ENCODE results near the gene ARHGAP26.
A peak's percentile ranks its signal among the peaks of the same experiment; 100 is the strongest.
"Not testable (repeated sequence)": the region's sequence is repeated elsewhere in the genome, so short reads cannot be mapped to it uniquely, and the experiment has no call there.

ARHGAP26 gene

DNA sequence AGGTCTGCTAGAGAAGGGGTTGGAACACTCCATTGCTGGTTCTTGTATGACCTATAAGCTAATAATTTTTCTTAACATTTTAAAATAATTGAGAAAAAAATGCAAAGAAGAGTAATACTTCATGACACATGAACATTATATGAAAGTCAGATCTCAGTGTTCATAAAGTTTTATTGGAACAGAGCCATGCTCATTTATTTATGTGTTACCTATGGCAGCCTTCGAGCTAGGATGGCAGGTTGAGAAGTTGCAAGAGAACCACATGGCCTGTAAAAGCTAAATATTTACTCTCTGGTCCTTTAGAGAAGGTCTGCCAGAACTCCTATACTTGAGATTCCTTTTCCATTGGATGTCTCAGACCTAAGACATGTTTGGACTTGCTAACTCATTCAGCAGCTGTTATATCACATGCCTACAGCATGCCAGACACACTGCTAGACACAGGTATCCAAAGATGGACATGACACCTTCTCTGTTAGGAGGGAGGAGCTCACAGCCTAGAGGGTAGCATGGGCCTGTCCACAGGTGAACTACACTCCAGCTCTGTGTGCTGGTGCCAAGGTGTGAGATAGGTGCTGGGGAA lies 304.3 kb downstream of the ARHGAP26 start:
- DNase-seq, result no peak

DNA sequence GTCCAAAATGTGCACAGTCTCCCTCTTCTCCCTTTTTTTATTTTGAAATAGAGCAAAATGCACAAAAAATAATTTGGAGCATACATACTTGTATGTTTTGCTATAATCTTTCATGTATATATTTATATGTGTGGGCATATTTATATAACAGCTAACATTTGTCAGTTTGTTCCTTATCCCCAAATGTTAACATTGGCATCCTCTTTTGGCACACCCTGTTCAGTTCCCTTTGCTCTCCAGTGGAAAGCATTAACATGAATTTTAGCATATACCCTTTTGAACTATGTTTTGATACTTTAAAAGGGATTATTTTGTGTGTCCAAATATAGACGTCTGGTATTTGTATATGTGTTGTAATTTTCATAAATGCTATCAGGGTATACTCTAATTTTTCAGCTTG lies 306.2 kb downstream of the ARHGAP26 start:
- no peak for DNase-seq

DNA sequence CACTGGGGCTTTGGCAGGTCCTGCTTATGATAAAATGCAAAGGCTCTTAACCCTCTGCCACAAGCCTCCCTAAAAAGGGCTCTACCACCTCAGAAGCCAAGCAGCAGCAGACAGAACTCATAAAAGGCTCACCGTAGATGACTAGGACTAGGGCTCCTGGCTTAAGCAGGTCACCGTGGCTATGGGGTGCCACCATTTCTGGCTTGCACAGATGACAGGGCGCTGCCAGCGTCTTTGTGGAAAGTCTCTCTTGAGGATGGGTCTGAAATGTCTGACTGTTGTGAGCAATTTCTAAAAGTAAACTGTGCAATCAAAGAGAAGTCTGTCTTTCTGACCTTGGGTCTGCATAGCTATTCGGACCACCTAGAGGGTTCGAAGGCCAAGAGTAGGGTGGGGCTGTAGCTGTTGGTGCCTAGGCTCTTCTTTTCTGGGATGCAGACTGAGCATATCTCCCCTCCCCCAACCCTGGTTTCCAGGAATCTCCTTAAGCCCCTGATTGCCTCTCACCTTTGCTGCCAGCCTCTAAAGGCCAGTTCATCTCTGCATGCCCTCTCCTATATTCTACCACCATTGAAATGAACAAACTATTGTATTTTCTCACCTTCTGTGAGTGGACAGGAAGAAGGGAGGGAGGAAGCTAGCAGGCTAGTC lies 307.4 kb downstream of the ARHGAP26 start:
- no peak for DNase-seq

DNA sequence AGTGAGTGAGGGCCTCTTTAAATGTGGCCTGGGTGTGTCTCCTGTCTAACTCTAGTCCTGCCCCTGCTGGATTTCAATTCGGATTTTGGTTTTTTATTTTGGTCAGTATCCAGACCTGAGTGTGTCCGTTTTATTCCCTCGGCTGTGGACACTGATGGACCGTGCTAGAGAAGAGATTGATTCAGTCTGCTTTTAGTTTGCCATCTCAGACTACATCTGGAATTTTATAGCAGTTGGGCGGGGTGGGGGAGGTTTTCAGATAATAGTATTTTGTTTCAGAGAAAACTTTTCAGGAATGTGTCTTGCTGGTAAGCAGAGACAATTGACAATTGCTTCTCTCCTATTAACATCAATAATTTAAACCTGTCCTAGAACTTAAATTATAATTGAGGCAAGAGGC lies 308.1 kb downstream of the ARHGAP26 start:
- no peak for DNase-seq

DNA sequence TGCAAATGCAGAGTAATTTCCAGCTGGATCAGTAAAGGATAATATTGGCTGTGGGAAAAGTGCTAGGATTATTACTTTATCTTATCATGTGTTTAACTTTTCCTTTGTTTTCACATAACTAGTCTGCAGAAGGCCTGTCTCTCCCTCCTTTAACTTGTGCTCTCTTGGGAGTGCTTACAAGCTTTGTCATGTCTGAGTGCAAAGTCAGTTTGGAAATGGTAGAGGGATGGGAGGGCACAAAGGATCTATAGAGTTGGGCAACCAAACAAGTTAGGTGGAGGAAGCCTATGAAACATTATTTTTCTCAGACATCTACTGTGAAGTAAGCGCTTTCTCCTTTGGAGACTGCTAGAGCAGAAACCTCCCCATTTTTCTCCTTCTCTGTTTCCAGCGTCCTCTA lies 308.8 kb downstream of the ARHGAP26 start:
- DNase-seq, result no peak

DNA sequence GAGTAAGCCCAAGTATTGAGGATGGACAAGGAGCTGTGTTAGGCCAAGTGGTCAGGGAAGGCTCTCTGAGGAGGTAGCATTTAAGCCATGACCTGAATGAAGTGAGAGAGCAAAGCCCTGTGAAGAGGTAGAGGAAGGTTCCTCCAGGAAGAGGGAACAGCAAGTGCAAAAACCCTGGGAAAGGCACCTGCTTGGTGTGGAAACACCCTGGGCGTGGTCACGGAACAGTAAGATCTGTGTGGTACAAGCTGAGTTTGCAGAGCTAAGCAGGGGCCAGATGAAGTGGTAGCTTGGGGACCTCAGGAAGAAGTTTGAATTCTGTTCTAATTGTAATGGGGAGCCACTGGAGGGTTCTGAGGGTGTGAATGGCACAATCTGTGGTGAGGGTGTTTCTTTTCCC lies 310.2 kb downstream of the ARHGAP26 start:
- DNase-seq, result no peak

DNA sequence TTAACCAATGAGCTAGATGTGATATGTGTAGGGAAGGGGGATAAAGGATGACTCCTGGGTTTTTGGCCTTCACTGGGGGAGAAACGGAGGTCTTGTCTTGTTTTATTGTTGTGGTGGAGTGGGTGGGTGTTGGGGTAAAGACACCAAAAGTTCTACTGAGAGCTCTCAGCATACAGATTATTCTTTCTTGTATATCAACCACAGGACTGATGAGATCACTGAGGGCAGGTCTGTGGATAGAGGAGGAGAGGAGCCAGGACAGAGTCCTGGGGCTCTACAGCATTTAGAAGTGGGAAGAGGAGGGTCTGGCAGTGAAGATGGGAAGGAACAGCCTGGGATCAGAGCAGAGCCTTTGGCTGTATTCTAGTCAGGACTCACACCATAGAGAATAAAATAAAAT lies 310.8 kb downstream of the ARHGAP26 start:
- no peak for DNase-seq

DNA sequence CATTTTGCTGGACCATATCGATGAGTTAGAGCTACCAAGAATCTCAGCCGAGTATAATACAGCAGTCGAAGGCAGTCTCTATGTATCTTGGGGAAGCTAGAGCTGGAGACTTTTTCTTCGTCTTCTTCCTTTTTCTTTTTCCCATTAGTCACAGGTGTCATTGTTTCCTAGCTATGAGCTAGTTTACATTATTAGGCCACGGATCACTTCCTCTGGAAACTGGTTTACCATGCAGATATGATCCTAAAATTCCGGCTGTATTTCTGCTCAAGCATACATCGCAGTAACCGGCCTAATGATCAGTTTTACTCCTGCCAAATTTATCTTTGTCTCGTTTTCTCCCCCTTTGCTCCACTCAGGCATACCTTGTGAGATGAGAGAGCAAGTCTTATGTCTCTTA lies 312.8 kb downstream of the ARHGAP26 start:
- no peak for DNase-seq

DNA sequence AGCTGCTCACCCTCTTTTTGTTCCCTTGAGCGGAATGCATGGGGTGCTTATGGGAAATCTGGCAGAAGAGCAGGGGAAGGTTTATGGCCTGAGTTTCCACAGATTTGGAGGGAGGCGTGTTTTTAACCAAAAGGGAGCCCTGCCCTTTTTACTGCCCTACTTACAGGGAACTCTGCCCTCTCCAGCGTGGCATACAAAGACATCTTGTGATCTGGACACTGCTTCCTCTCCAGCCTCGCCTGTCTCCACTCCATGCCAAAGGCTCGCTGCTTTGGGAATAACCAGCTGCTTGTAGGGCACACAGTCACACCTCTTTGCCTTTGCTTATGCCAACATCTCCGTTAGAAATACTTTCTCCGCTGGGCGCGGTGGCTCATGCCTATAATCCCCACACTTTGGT lies 314.2 kb downstream of the ARHGAP26 start:
- no peak for DNase-seq

DNA sequence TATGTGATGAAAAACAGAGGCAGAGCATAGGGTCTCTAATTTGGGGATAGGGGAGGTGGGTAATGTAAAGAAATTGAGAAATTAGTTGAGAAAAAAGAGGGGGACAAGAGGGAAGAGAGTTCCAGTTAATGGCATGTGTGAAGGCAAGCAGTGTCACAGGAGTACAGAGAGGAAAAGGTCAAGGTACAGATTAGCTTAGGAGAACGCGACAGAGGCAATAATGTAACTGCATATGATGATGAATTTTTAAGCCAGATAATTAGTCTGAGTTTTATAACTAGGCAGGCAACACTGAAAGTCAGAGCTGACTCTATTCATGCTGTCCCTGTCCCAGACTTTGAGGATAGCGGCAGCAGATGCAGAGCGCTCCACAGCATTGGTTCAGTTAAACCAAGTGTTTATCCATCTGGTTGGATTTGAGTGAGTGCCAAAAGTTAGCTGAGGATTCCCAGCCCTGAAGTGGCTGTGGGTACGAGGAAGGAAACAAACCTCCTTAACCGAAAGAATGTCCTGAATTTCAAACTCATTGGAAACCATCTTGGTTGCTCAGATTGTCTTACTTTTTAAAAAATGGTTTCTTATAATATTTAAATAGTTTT lies 315.2 kb downstream of the ARHGAP26 start:
- DNase-seq, result no peak

DNA sequence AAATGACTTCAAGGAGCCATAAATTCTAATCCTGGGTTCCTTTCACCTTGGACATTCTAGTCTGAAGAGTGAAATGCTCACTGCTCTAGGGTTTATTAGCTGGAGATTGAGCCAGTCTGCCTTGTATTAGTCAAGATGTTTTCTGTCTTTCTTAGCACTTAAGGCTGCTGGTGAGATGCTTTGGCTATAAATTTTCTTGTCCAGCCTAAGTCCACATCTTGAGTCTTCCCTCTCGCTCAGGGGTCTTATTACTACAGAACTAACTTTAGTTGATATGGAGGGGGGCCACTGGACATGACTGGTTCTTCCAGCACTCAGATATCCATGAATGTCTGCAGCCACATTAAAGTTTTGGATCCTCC lies 316.4 kb downstream of the ARHGAP26 start:
- no peak for DNase-seq

DNA sequence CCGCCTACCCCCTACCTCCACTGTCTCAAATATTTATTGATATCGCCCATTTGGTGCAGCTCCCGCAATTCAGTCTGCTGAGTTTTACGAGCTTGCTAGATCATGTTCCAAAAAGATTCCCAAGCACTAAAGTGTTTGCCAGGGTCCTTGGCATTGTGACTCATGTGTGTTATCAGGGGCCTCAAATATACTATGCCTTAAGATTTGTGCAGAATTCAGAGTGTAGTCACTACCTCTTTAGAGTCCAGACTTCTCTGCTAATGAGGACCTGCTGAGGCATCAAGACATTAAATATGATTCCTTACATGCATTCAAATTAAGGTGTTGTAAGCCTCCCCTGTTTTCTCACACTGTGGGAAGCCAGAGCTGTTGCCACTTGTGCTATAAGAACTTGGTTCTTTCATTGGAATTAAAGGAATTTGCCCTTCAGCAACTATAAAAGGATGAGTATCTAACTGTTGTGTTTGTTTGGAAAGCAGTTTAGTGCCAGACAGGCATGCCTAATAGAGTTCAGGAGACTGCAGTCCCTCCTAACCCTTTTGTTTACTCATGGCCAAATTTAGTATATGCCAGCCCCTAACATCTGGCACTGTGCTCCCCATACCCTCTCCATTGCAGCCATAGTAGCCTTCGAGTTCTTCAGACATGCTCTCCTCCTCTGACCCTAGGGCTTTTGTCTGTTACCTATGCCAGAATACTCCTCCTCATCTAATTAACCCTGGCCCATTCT lies 316.9 kb downstream of the ARHGAP26 start:
- no peak for DNase-seq

DNA sequence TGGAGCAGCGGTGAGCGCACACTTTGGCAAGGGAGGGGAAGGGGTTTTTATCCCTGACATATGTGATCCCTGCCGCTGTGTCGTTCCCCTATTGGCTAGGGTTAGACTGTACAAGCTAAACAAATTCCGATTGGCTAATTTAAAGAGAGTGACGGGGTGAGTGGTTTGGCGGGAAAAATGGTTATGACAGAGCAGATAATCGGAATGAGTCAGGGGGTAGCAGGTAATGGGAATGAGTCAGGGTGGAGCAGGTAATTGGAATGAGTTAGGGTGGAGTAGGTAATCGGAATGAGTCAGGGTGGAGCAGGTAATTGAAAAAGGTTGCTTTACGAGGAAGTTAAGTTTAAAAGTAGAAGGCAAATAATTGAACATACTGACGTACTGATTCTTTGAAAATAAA lies 318.5 kb downstream of the ARHGAP26 start:
- DNase-seq, result not testable (repeated sequence)

DNA sequence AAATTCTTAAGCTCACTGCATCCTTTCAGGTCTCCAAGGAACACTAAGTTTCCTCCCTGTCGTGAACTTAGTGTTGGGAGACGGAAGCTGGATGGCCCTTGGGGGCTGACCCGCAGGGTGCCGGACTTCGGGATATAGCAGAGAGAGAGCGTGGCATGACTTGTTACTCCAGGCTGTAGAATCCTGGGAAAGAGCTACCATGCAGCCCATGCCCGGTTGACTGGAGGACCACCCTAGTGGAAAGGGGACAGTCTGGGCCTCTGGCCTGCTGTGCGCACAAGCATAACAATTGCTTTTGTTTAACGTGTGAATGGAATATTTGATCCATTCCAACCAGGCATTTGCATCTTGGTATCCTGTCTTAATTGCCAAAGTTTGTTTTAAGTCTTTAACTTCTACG lies 319.9 kb downstream of the ARHGAP26 start:
- DNase-seq, result not testable (repeated sequence)

DNA sequence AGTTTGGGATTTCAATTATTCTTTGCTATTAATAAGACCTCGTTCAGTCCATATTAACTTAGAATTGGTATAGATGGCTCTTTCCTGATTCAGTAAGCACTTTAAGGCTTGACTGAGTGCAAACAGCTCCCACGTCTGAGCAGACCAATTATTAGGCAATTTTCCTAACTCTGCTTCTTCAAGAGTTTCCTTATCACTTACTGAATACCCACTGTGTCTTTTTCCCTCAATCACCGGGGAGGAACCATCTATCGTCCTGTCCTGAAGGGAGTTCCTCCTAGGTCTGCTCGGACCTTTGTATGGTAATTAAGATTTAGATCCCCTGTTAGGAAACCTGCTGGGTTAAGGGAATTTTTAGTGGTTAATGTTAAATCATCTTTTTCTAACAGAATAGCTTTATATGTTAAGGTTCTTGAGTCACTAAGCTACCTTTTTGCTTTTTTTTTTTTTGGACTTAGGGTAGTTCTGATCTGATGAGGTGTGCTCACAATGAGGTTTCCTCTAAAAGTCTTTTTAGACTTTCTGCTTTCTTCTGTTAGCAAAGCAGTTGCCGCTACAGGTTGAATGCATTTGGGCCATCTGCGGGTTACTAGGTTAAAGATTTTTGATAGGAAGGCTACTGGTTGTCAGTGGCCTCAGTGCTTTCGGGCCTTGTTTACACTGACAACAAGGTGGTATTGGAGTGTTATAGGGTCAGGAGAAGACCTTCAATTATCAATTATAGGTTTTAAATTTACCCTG lies 322.7 kb downstream of the ARHGAP26 start:
- DNase-seq, result not testable (repeated sequence)

DNA sequence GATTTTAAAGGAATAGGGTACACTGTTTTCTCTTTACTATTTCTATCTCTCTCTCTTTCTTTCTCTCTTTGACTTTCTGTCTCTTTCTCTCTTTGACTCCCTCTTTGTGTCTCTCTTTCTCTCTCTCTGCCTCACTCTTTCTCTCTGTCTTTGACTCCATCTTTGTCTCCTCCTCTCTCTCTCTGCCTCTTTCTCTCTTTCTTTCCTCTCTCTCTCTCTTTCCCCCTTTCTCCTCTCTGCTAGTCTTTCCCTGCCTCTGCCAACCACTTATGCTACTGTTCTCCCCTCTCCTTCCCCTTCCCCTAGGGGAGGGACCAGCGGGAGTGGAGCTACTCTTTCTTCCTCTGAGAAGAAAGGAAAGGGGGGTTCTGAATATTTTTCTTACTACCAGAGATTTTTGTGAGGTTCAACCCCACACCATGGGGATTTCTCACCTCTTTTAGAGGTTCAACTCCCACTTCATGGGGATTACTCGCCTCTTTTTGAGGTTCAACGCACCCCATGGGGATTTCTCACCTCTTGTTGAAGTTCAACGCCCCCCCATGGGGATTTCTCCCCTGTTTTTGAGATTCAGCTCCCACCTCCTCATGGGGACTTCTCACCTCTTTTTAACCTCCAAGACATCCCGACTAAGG lies 323.4 kb downstream of the ARHGAP26 start:
- no peak for DNase-seq

DNA sequence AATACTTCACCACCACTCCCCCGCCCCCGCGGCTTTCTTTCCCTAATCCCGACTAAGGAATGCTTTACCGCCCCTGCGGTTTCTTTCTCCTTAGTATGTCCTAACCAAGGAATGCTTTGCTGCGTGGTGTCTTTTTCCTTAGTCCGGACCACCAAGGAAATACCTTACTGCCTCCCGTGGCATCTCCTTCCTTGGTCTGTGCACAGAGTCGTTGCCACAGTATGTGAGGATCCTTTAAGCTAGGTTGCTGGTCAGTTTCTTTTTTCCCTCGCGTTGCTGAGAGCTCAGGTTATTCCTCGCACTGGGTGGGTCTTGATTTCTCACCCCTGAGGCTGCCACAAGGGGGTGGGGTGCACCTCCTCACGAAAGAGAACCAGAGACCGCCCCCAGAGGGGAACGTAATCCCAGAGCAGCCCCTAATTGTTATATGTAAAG lies 323.9 kb downstream of the ARHGAP26 start:
- DNase-seq, result no peak

DNA sequence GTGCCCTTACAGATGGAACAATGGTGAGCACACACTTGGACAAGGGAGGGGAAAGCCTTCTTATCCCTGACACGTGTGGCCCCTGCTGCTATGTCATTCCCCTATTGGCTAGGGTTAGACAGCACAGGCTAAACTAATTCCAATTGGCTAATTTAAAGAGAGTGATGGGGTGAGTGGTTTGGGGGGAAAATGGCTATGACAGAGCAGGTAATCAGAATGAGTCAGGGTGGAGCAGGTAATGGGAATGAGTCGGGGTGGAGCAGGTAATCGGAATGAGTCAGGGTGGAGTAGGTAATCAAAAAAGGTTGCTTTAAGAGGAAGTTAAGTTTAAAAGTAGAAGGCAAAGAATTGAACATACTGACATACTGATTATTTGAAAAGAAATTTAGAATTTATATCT lies 324.4 kb downstream of the ARHGAP26 start:
- not testable (repeated sequence) for DNase-seq

DNA sequence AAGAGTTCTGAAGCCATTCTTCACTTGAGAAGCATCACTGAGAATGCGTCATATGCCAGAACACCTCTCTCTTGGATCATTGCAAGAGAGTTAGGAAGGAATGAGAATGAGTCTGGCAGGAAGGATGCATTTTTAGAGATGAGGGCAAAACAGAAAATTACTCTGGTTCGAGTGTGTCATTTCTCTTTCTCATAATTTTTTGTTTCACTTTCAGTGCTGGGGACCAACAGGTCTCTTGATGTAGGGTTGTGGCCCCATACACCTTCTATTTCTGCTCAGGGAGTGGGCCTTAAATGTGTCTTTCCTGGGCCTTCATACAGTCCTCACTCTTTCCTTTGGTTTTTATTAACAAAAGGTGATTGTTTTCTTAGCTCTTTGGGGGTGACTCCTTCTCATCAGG lies 330.9 kb downstream of the ARHGAP26 start:
- no peak for DNase-seq

DNA sequence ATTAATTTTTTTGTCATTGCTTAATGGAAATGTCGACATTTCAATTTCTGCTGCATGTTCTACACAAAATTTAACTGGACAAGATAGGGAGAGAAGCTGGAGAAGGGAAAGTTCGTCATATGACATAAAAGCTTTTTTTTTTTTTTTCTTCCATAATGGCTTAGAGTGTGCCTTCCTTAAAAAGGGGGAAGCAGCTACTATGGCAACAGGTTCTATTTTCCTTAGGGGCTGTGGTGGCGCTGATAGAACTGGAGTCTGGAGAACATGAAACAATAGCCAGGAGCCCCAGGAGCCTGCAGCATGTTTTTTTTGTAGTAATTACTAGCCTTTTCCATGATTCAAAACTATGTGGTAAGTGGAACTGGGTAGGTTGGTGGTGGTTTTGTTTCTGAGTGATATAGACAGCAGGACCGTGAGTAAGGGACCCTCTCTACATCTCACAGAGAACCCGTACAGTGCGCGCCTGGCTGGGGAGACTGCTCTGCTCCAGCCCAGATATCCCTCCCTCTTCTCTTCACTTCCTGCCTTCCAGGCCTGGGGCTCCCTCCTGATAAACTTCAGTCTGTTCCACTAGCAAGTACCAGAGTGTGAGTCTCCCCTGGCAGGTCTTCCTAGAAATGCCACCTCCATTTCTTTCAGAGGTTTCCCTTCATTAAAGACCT lies 331.7 kb downstream of the ARHGAP26 start:
- DNase-seq, result peak; percentile 11

DNA sequence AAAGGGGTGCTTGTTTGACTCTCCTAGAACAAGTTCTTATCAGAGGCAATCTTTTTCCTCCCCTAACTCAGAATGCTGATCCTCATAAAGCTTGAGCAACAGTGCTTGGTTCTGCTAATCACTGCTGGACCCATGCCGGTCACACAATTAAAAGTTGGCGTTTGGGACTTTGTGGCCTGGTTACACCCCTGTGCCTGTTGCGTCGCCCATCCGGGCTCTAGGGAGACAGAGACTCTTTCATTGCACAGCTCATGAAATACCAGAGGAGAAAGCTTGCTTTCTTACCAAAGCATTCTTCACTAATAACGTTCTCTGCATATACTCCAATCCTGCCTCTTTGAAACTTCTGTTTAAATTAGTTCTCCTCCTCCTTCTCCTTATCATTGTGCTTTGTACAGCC lies 332.2 kb downstream of the ARHGAP26 start:
- DNase-seq, result no peak

DNA sequence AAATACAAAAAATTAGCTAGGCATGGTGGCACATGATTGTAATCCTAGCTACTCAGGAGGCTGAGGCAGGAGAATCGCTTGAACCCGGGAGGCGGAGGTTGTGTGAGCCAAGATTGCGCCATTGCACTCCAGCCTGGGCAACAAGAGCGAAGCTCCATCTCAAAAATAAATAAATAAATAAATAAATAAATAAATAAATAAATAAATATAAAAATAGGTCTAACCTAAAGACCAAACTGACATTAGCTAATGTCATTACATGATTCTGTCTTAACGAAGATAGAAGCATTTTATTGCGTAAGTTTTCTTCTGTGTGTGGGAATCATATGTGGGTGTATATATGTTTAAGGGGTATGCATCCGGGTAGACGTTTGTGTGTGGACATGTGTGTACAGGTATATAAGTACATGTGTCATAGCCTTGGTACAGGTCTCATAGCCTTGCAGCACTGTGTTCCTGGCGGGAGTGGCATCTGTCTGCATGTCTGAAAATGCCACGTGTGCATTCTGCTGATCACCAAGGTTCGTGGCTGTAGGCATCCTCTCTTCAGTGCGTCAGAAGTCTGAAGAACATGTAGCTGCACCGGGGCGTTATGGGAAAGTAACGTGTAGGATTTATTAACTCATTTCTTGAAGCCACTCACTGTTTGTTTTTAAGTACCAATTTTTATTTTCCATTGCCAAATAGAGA lies 335.2 kb downstream of the ARHGAP26 start:
- DNase-seq, result no peak
